HG02852 (cell line): ENCODE data around the gene ZCWPW1.
"Not testable (repeated sequence)": the region's sequence is repeated elsewhere in the genome, so short reads cannot be mapped to it uniquely, and the experiment has no call there.

Experiments
- ATAC-seq: cut with Tn5 transposase; IDR thresholded peaks from one replicate; pipeline ENCODE4 v1.9.1; 2021; ENCODE audit warnings: mild to moderate bottlenecking, moderate library complexity; ENCODE audit not compliant: unreplicated experiment

Gene ZCWPW1

DNA sequence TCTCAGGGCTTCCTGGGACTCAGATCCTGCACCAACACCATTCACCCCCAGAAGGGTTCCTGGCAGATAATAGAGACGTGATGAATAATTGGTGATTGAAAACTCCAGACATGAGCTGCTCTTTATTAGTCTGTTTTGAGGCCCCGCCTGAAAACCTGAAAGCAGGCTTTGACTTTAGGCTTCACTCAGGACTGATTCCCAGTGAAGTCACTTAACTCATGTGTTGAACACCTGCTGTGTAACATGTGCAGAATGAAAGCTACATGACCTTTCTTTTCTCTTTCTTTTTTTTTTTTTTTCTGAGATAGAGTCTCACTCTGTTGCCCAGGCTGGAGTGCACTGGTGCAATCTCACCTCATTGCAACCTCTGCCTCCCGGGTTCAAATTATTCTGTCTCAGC, 26.7 kb upstream of the ZCWPW1 start:
- no peak for ATAC-seq

DNA sequence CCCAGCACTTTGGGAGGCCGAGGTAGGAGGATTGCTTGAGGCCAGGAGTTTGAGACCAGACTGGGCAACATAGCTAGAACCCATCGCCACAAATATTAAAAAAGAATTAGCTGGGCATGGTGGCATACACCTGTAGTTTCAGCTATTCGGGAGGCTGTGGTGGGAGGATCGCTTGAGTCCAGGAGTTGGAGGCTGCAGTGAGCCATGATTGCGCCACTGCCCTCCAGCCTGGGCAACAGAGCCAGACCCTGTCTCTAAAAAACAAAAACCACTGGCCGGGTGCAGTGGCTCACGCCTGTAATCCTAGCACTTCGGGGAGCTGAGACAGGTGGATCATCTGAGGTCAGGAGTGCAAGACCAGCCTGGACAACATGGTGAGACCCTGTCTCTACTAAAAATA, 25.4 kb upstream of the ZCWPW1 start:
- not testable (repeated sequence) for ATAC-seq

DNA sequence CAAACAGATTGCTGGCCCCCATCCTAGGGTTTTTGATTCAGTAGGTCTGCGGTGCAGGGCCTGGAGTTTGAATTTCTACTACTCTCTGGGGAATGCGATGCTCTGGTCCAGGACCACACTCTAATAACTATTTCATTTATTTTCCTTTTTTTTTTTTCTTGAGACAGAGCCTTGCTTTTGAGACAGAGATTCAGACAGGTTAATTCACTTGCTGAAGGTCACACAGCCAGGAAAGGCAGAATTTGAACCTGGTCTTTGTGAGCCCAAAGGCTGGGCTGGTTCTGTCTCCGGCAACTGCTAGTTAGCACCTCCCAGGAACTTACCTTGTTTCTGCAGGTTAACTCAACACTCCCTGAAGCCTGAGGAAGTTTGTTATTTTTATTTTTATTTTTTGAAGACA, 24.0 kb upstream of the ZCWPW1 start:
- ATAC-seq, result no peak

DNA sequence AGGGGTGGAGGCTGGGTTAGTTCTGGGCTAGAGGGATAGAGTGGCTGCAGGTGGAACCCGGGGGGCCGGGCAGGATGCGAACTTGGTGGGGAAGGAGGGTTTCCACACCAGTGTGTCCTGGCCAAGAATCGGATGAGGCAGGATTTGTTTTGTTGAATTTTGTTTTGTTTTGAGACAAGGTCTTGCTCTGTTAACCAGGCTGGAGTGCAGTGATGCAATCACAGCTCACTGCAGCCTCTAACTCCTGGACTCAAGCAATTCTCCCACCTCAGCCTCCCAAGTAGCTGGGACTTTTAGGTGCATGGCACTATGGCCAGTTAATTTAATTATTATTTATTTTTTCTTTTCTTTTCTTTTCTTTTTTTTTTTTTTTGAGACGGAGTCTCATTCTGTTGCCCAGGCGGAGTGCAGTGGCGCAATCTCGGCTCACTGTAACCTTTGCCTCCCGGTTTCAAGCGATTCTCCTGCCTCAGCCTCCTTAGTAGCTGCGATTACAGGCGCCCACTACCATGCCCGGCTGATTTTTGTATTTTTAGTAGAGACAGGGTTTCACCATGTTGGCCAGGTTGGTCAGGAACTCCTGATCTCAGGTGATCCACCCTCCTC, 20.8 kb upstream of the ZCWPW1 start:
- ATAC-seq, result no peak

GRCh38 chr7:100447363-100447762, 18.9 kb upstream of the ZCWPW1 start:
- not testable (repeated sequence) for ATAC-seq

DNA sequence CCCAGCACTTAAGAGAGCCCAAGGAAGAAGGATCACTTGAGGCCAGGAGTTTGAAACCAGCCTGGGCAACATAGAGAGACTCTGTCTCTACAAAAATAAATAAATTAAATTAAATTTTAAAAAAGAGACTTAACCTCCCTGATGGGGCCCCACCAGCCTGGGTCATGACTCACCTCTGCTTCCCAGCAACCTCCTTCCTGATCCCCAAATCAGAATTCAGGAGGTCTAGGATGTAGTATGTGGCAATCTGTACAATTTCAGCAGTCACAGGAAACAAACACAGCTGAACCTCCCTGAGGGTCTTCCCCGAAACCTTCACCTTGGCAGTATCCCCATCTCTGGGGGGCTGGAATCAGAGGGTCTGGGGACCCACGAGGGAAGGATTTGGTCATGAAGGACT, 17.5 kb upstream of the ZCWPW1 start:
- ATAC-seq, result no peak

DNA sequence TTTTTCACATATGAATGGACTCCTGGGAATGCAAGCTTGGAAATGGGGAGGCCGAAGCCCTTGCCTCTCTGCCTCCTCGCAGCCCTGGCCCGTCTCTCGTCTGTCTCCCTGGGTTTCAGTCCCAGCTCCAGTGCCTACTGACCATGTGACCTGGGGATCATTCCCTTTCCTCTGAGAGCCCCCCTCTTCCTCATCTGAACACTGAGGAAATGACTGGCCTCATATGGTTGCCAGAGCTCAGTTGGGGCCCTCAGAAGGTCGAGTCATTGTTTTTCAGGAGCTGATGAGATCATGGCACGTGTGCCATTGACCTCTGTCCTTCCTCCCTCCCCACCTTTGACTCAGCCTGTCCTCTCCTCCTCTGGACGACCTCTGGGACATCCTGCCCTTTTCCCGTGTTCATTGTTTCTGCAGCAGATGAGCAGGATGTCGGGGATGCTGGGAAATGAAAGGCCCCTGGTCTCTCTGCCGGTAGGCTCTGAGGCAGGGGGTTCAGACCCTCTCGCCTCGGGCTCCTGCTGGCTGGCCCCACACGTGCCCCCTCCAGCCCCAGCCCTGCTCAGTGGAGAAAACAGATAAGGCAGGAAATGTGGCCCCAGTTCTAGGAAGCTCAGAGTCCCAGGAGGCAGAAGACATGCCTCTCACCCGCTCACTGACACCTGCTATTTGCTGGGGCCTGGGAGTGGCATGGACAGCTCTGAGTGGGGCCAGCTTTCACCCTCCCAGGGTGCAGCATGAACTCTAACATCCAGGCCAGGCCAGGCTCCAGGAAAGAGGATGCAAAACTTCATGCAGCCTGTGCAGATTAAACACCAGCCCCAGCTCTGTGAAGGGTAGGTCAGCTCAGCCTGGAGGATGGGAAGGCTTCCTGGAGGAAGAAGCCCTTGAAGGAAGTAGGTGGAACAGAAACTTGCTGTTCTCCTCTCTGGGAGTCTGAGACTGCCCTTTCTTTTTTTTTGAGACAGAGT, 16.1 kb upstream of the ZCWPW1 start:
- ATAC-seq, result no peak

DNA sequence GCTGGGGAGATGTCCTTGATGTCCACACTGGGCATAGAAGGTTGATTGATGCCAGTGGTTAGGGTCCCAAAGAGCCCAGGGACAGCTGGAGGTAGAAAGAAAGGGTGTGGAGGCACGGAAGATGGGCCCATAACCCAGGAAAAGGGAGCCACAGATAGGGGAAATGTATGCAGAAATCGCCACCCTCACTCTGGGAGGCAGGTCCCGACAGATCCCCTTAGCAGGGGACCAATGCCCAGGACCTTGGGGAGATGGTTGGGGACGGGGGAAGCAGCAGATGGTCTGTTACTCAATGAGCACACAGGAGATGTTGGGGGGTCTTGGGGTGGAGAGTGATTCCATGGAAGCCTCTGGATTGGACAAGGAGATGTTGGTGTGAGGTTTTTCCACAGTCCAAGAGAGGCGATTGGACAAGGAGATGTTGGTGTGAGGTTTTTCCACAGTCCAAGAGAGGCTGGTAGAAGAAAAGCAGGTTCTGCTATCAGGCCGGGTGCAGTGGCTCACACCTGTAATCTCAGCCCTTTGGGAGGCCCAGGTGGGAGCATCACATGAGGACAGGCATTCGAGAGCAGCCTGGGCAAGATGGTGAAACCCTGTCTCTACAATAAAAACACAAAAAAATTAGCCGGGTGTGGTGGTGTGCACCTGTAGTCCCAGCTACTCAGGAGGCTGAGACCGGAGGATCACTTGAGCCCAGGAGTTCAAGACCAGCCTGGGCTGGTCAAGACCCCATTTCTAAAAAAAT, 14.8 kb upstream of the ZCWPW1 start:
- no peak for ATAC-seq

DNA sequence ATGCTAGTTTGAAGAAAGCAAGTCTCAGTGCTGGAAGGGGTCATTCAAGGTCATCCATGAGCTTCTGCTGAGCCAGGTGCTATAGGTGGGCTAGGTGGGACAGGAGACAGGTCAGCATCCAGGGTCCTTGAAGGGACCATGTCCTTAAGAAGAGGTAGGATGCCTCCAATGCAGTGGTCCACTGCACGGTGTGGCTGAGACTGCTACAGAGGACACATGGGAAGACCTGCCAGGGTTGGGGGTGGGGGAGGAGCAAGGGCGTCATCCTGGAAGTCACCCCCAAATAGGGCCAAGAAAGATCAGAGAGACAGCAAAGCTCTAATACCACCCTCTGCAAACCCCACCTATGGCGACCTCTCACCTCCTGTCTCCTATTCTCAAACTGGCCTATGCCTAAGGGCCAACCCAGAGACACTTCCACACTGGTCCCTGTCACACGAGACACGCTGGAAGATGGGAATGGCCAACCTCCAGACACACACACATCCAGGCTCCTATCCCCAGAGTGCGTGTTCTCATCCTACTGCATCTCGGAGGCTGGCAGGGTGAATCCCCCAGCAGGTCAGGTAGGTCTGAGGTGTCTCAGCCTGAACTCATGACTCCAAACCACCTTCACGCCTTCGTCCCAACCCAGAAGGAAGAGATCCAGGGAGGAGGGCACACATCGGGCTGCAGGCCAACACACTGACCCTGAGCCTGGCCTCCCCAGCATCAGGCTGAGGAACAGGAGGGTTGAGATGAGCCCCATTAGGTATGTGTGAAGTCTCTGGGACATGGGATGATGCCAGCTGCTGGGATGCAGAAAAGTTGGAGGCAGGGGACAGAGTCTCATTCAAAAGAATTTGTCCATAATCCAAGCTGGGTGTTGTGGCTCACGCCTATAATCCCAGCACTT, 13.4 kb upstream of the ZCWPW1 start:
- no peak for ATAC-seq

DNA sequence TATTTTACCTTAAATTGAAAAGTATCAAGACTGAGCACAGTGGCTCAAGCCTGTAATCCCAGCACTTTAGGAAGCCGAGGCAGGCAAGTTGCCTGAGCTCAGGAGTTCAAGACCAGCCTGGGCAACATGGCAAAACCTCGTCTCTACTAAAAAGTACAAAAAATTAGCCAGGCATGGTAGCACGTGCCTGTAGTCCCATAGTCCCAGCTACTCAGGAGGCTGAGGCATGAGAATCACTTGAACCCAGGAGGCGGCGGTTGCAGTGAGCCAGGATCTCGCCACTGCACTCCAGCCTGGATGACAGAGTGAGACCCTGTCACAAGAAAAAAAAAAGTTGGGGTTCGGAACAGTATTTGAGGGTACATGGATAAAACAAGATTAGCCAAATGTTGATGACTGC, 10.7 kb upstream of the ZCWPW1 start:
- ATAC-seq, result not testable (repeated sequence)

- ATAC-seq, result not testable (repeated sequence)
These were observed 10.2 kb upstream of the ZCWPW1 start for GRCh38 chr7:100438731-100439130.

DNA sequence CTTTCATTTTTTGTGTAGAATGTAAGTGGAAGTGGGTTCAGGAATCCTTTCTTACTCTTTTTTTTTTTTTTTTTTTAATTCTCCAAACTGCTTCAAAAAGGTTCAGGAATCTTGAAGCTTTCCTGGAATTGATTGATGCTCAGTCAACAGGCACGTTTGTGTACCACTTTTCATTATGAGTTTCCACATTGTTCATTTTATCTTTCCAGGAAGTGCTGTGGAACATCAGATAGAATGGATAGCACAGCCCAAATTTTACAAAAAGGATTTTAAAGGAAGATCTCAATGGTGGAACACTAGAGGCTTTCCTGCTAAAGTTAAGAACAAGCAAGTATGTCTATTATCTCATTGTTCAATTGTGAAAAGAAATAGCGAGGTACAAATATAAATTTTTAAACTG, 9.7 kb upstream of the ZCWPW1 start:
- ATAC-seq, result no peak

GRCh38 chr7:100437150-100438100, 8.9 kb upstream of the ZCWPW1 start:
- no peak for ATAC-seq

DNA sequence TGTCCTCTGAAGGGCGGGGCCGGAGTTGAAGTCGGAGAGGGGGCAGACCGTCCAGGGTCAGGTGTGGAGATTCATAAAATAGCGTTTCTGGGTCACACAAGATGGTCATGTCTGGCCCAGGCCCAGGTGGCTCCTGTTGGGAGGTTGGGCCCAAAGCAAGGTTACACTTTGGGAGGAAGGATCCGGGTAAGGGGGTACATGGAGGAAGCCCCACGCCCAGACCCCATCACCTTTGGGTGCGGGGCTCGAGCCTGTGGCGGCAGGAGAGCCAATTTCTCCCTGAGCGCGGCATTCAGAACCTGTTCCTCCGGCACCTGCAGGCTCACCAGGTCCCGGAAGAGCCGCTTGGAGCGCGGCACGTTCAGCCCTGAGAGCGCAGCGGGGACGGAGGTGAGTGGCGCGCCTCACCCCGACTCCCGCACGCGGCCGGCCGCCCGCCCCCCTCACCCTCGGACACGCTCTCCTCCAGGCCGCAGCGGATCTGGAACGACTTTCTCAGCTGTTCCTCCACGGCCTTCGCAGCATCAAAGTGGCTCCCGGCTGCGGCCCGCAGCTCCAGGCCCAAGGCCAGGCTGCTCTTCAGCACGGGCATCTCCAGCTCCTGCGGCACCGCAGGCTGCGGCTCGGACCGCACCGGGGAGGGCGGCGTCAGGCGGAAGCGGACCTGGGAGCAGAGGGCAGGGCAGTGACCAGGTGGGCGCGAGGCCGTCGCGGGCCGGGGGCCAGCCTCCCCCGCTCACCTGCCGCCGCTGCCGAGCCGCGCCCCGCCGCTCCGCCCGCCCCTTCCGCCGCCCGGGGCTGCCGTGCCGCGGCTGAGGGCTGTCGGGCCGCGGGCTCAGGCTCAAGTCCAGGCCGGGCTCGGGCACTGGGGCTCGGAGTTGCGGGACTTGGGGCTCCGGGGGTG, 7.2 kb upstream of the ZCWPW1 start:
- ATAC-seq, result peak; percentile 33

DNA sequence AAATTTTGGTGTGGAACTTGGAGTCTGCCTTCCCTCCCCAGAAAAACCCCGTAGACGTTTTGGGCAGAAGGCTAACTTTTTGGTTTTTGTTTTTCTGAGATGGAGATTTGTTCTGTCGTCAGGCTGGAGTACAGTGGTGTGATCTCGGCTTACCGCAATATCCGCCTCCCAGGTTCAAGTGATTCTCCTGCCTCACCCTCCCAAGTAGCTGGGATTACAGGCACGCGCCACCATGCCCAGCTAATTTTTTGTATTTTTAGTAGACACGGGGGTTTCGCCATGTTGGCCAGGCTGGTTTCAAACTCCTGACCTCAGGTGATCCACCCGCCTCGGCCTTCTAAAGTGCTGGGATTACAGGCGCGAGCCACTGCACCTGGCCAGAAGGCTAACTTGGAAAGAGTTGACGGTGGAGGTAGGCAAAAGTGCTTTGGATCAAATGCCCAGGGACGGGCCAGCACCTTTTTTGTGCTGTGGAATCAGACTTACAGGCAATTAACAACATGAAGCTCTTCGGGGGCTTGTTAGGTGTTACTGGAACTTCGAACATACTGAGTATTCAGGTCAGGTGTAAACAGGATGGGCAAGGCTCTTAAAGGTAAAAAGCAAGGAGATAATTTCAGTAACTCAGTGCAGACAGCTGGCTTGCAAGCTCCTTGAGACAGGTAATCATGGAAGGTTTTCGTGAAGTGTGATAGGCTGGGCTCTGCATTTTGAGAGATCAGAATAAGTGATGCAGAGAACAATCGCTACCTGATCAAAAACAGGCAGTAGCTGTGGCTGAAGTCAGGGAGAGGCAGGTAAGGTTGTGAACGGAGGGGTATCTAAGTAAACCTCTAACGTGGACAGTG, 6.0 kb upstream of the ZCWPW1 start:
- no peak for ATAC-seq

GRCh38 chr7:100433592-100434296, 5.2 kb upstream of the ZCWPW1 start:
- no peak for ATAC-seq

- no peak for ATAC-seq
These were observed 4.7 kb upstream of the ZCWPW1 start for GRCh38 chr7:100433276-100433591.
